ENCODE results near the gene SLC4A5. TPM values are rescaled to one million over a fixed set of nuclear protein-coding genes. Genes with fewer than 3 reads are reported as not detected.
A peak's percentile ranks its signal among the peaks of the same experiment; 100 is the strongest.

The SLC4A5 gene
- total RNA-seq, 2 experiments from 2014 or later, result 1.6 to 2.8 TPM

DNA sequence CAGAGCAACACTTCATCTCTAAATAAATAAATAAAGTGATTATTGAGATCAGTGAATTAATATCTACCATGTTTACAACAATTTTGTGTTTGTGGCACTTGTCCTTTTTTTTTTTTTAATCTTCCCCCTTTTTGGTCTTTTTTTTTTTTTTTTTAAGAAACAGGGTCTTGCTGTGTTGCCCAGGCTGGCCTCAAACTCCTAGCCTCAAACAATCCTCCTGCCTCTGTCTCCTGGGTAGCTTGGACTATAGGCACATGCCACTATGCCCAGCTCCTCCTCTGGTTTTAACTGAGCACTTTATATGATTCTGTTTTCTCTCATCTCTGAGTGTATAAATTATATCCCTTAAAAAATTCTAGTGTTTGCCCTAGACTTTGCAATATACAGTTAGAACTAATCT lies 30.3 kb downstream of the SLC4A5 start:
- CTCF ChIA-PET, result interaction anchor here (2.5 kb wide), 1 partner anchor 22 kb away, joined by 8 read pairs; no protein-coding TSS in a partner anchor
- ATAC-seq (no peak), DNase-seq (no peak)
- no peaks in the 10 kb centered on the region for H3K36me3 Mint-ChIP-seq (ENCODE audit: low read depth)
- peaks cover 6% of the 10 kb centered on the region for H3K27me3 Mint-ChIP-seq (ENCODE audit: low read depth)
- POLR2A ChIA-PET, result no interaction called here
- no peak overlapping the region for H3K27ac Mint-ChIP-seq
- no peaks in the 10 kb centered on the region for H3K4me1 Mint-ChIP-seq (ENCODE audit: low read depth)
- H3K9me3 Mint-ChIP-seq (ENCODE audit: insufficient read depth), result no peaks in the 10 kb centered on the region
- H3K4me3 Mint-ChIP-seq, result no peak overlapping the region

DNA sequence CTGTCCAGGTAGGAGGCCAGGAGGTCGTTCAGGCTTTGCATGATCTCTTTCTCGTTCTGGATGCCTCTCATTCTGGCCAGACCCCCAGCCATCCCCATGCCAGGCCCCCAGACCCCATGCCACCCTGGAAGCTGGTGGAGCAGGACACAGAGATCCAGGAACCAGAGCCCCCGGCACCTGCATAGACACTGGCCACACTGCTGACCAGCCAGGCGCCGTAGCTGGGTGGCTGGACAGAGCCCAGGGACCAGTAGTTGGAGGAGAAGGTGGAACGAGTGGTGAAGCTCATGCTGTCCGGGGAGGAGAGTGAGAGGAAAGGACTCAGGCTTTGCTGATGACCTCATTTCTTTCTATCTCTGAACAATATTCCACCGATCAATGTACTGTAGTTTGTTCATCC lies 35.5 kb downstream of the SLC4A5 start:
- Mint-ChIP-seq H3K36me3 (ENCODE audit: low read depth) (no peaks in the 10 kb centered on the region), H3K4me3 (no peak overlapping the region), H3K27ac (no peak overlapping the region), H3K27me3 (ENCODE audit: low read depth) (peaks cover 3% of the 10 kb centered on the region), H3K9me3 (ENCODE audit: insufficient read depth) (no peaks in the 10 kb centered on the region), H3K4me1 (ENCODE audit: low read depth) (no peaks in the 10 kb centered on the region)
- DNase-seq (no peak), ATAC-seq (no peak)
- POLR2A ChIA-PET, result no interaction called here
- CTCF ChIA-PET, result interaction anchor here (2.5 kb wide), 1 partner anchor 58 kb away, joined by 7 read pairs; no protein-coding TSS in a partner anchor

DNA sequence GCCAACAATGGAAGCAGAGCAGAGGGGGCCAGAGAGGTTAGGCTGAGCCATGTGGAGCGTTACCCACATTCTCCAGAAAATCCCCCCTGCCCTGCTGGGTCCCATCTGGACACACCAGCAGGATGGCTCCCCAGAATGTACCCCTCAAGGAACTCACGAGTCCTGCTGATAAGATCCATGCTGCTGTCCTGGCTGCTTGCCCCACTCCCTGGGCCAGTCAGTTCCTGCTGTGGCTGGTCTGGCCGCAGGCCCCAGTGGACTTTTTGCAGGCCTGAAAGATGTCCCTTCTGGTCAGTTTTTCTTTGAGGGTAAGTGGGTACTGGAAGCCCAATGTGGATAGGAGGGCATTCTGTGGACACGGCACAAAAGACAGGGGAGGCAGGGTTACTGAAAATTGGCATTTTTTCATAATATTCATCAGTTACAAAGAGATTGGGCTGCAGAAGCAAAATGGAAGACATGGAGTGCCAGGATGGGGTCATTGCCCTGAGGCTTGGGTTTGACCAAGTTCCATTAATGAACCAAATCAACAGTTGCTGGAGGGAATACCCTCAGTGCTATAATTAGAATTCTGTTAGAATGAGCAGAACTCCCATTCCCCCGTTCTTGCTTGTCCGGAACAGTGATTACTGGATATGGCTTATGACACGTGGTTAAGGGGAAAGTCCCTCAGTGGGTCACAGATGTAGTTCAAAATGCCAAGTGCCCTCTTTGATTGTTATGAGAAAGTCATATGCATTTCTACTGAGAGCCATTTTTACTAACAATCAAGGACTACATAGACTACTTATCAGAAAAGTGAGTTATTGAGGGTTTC lies 38.7 kb downstream of the SLC4A5 start:
- H3K4me3 Mint-ChIP-seq, result no peak overlapping the region
- H3K36me3 Mint-ChIP-seq (ENCODE audit: low read depth), result no peaks in the 10 kb centered on the region
- ATAC-seq, result no peak
- ChIA-PET CTCF (interaction anchor here (1.6 kb wide), 1 partner anchor 30 kb away, joined by 4 read pairs; no protein-coding TSS in a partner anchor), POLR2A (no interaction called here)
- H3K27me3 Mint-ChIP-seq (ENCODE audit: low read depth), result no peaks in the 10 kb centered on the region
- H3K9me3 Mint-ChIP-seq (ENCODE audit: insufficient read depth), result no peaks in the 10 kb centered on the region
- H3K27ac Mint-ChIP-seq, result no peak overlapping the region
- H3K4me1 Mint-ChIP-seq (ENCODE audit: low read depth), result no peaks in the 10 kb centered on the region
- no peak for DNase-seq

- POLR2A ChIA-PET, result no interaction called here
- Mint-ChIP-seq H3K36me3 (ENCODE audit: low read depth) (no peaks in the 10 kb centered on the region), H3K9me3 (ENCODE audit: insufficient read depth) (no peaks in the 10 kb centered on the region), H3K4me3 (no peak overlapping the region), H3K27ac (peak overlapping the region; percentile 11), H3K4me1 (ENCODE audit: low read depth) (no peaks in the 10 kb centered on the region), H3K27me3 (ENCODE audit: low read depth) (no peaks in the 10 kb centered on the region)
- CTCF ChIA-PET, result interaction anchor here (1.6 kb wide), 1 partner anchor 32 kb away, joined by 4 read pairs; no protein-coding TSS in a partner anchor
- DNase-seq (no peak), ATAC-seq (no peak)
Measured at GRCh38 chr2:74302865-74303264, 40.4 kb downstream of the SLC4A5 start.

- ChIA-PET CTCF (interaction anchor here (1.5 kb wide), 2 partner anchors 34 to 52 kb away, joined by 5 to 6 read pairs; no protein-coding TSS in a partner anchor), POLR2A (no interaction called here)
- Mint-ChIP-seq H3K4me3 (no peak overlapping the region), H3K4me1 (ENCODE audit: low read depth) (no peaks in the 10 kb centered on the region), H3K27ac (no peak overlapping the region), H3K9me3 (ENCODE audit: insufficient read depth) (no peaks in the 10 kb centered on the region), H3K27me3 (ENCODE audit: low read depth) (no peaks in the 10 kb centered on the region), H3K36me3 (ENCODE audit: low read depth) (no peaks in the 10 kb centered on the region)
- ATAC-seq (no peak), DNase-seq (no peak)
Measured at GRCh38 chr2:74301262-74301661, 42.0 kb downstream of the SLC4A5 start.

DNA sequence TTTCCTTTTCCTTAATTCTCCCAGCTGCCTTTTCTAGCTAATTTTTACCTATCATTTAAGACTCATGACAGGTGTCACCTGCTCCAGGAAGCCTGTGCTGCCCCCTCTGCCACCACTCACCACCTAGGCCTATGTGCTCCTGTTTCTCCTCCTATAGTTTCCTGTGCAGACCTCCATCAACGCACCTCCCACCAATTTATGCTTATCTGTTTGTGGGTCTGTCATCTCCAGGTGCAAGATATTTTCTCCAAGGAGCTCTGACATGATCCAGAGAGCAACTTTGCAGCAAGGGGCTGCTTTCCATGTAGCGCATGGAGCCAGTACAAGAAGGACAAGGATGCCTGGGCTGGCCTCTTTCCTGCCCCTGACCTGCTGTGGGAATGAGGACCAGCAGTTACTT lies 42.7 kb downstream of the SLC4A5 start:
- no peak for ATAC-seq
- H3K36me3 Mint-ChIP-seq (ENCODE audit: low read depth), result no peaks in the 10 kb centered on the region
- no peak overlapping the region for H3K4me3 Mint-ChIP-seq
- H3K4me1 Mint-ChIP-seq (ENCODE audit: low read depth), result no peaks in the 10 kb centered on the region
- ChIA-PET POLR2A (interaction anchor here (0.8 kb wide), 1 partner anchor 9 kb away, joined by 4 read pairs; no protein-coding TSS in a partner anchor), CTCF (interaction anchor here (1.5 kb wide), 2 partner anchors 35 to 51 kb away, joined by 5 to 6 read pairs; no protein-coding TSS in a partner anchor)
- no peaks in the 10 kb centered on the region for H3K9me3 Mint-ChIP-seq (ENCODE audit: insufficient read depth)
- no peak for DNase-seq
- H3K27me3 Mint-ChIP-seq (ENCODE audit: low read depth), result no peaks in the 10 kb centered on the region
- H3K27ac Mint-ChIP-seq, result no peak overlapping the region

DNA sequence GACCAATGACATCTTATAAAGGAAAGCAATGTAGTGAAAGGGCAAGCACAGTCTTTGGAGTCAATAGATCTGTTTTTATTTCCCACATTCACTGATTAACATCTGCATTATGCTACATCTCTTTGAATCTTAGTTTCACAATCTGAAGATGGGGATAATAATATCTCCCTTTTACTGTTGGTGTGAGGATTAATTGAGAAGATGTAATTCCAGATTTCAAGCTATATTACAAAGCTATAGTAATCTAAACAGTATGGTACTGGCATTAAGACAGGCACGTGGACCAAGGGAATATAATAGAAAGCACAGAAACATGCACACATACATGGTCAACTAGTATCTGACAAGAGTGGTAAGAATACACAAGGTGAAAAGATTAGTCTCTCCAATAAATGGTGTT lies 45.3 kb downstream of the SLC4A5 start:
- Mint-ChIP-seq H3K27me3 (ENCODE audit: low read depth) (no peaks in the 10 kb centered on the region), H3K4me1 (ENCODE audit: low read depth) (no peaks in the 10 kb centered on the region), H3K27ac (no peak overlapping the region), H3K4me3 (no peak overlapping the region), H3K9me3 (ENCODE audit: insufficient read depth) (no peaks in the 10 kb centered on the region), H3K36me3 (ENCODE audit: low read depth) (no peaks in the 10 kb centered on the region)
- ChIA-PET POLR2A (no interaction called here), CTCF (no interaction called here)
- no peak for DNase-seq
- ATAC-seq, result no peak

DNA sequence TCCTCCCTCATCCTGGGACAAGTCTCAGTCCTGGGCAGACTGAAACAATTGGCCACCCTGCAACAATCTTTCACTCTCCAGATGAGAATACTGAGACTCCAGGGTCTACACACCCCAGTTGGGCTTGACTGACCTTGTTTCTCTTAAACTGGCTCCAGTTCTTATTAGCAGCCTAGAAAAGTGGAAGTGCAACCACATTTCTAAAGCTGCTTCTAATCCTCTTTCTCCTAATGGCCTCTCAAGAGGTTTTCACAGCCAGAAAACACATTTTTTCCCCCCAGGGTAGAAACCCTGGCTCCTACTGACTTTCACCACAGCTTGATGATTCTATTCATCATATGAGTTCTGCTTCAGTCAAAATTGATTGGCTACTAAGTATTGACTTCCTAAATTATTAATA lies 45.8 kb downstream of the SLC4A5 start:
- ChIA-PET CTCF (no interaction called here), POLR2A (no interaction called here)
- no peaks in the 10 kb centered on the region for H3K9me3 Mint-ChIP-seq (ENCODE audit: insufficient read depth)
- no peaks in the 10 kb centered on the region for H3K4me1 Mint-ChIP-seq (ENCODE audit: low read depth)
- no peak for ATAC-seq
- H3K27me3 Mint-ChIP-seq (ENCODE audit: low read depth), result no peaks in the 10 kb centered on the region
- DNase-seq, result no peak
- no peak overlapping the region for H3K27ac Mint-ChIP-seq
- no peaks in the 10 kb centered on the region for H3K36me3 Mint-ChIP-seq (ENCODE audit: low read depth)
- H3K4me3 Mint-ChIP-seq, result no peak overlapping the region

GRCh38 chr2:74293191-74293991 lies 49.8 kb downstream of the SLC4A5 start:
- Mint-ChIP-seq H3K27me3 (ENCODE audit: low read depth) (no peaks in the 10 kb centered on the region), H3K9me3 (ENCODE audit: insufficient read depth) (no peaks in the 10 kb centered on the region), H3K27ac (no peak overlapping the region), H3K4me1 (ENCODE audit: low read depth) (peaks cover 20% of the 10 kb centered on the region), H3K36me3 (ENCODE audit: low read depth) (no peaks in the 10 kb centered on the region), H3K4me3 (no peak overlapping the region)
- POLR2A ChIA-PET, result no interaction called here
- DNase-seq (no peak), ATAC-seq (no peak)
- CTCF ChIA-PET, result no interaction called here

- H3K4me3 Mint-ChIP-seq, result no peak overlapping the region
- H3K27me3 Mint-ChIP-seq (ENCODE audit: low read depth), result no peaks in the 10 kb centered on the region
- no peak overlapping the region for H3K27ac Mint-ChIP-seq
- no peak for DNase-seq
- peaks cover 20% of the 10 kb centered on the region for H3K4me1 Mint-ChIP-seq (ENCODE audit: low read depth)
- POLR2A ChIA-PET, result no interaction called here
- no peaks in the 10 kb centered on the region for H3K9me3 Mint-ChIP-seq (ENCODE audit: insufficient read depth)
- CTCF ChIA-PET, result interaction anchor here (1.3 to 2.6 kb wide), 2 partner anchors 43 to 469 kb away, joined by 3 to 20 read pairs; no protein-coding TSS in a partner anchor
- no peaks in the 10 kb centered on the region for H3K36me3 Mint-ChIP-seq (ENCODE audit: low read depth)
- no peak for ATAC-seq
Measured at GRCh38 chr2:74292751-74293150, 50.5 kb downstream of the SLC4A5 start.

DNA sequence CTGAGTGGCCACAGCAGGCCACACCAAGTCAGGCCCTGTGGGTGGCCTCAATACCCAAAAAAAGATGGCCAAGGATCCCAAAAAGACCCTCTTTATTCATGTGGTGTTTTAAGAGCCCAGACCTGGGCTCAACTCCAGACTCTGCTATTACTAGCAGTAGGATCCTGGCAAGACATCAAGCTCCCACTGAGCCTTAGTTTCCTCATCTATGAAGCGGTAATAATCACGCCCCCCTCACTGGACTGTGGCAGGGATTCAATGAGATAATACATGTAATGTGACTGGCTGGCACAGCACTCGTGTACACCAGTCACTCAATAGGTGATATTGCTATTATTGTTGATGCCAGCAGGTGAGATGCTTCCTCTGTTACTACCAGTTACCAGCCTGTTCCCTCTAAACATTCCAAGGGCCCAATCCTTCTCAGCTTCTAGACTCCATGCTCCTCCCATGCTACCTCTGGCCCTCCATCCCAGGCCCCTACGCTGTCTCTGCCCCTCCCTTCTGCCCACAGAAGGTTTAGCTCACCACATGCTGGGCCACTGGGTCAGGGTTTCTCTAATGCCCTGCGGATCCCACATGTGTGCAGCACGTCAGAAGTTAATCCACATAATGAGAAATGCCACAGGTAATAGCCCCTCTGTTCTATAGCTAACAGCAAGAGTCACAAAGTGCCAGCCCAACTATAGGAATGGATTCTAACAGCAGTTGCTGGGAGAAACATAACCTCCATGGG lies 51.2 kb downstream of the SLC4A5 start:
- no peak for ATAC-seq
- Mint-ChIP-seq H3K27me3 (ENCODE audit: low read depth) (no peaks in the 10 kb centered on the region), H3K36me3 (ENCODE audit: low read depth) (no peaks in the 10 kb centered on the region), H3K27ac (peak overlapping the region; percentile 48), H3K9me3 (ENCODE audit: insufficient read depth) (no peaks in the 10 kb centered on the region), H3K4me1 (ENCODE audit: low read depth) (peaks cover 20% of the 10 kb centered on the region), H3K4me3 (no peak overlapping the region)
- DNase-seq, result no peak
- ChIA-PET POLR2A (interaction anchor here (1.1 to 1.8 kb wide), 4 partner anchors 8 to 87 kb away, joined by 4 to 9 read pairs (median 4); no protein-coding TSS in a partner anchor), CTCF (interaction anchor here (1.3 to 2.6 kb wide), 4 partner anchors 42 to 468 kb away, joined by 3 to 20 read pairs (median 8); no protein-coding TSS in a partner anchor)

Data from activated CD8-positive, alpha-beta T cell treated with anti-CD3 and anti-CD28 coated beads, Interleukin-2, amount 10 ng/mL, durations not matched to agents 7 days and 5 days (primary cell).